IMR-90 (cell line): ENCODE measurements around the gene PPFIA1.

Experiments
- CTCF ChIP-seq: conservative IDR thresholded peaks from 2 replicates; pipeline ENCODE4 v1.5.1; 2012; ENCODE audit warnings: mild to moderate bottlenecking, low read depth, low read length, improper control_type of control experiment
- MXI1 ChIP-seq: IDR thresholded peaks from 2 replicates; pipeline ENCODE4 v1.6.1; 2012; ENCODE audit warnings: low read depth, mild to moderate bottlenecking, low read length, moderate library complexity, borderline replicate concordance

DNA sequence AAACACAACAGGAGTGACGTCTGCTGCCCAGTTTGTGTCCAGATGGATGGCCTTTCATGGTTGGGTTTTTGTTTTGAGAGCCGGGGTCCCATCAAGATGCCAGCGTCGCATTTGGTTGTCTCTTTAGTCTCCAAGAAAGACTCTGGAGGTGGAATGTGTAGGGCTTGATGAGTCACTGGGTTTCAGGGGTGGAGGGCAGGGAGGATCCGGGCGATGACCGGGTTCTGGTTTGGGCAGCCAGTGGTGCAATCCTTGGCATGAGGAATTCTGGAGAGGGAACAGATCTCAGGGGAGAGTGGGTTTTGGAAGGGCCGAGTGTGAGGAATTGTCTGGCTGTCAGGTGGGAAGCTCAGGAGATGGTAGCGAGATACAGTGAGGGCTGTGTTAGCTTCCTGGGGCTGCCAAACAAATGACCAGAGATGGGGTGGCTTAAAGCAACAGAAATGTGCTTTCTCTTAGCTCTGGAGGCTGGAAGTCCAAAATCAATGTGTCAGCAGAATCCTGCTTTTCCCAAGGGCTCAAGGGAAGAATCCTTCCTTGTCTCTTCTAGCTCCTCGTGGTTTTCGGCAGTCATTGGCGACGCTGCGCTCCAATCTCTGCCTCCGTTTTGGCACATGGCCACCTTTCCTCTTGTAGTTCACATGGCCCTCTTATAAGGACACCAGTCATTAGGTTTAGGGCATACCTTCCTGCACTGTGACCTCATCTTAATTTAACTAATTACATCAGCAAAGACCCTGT is 26.4 kb upstream of the PPFIA1 start:
- TF ChIP-seq CTCF: no peak
- TF ChIP-seq MXI1: no peak
